Smooth muscle cell (in vitro differentiated cells): ENCODE results near the gene TEX29. TPM values are rescaled to one million over a fixed set of nuclear protein-coding genes. Genes with fewer than 3 reads are reported as not detected.

ENCODE experiments used
- DNase-seq: peaks from one replicate; lab custom pipeline; 2025; ENCODE audit not compliant: unreplicated experiment; lab: John Stamatoyannopoulos, UW
- H2AFZ ChIP-seq: fragments of 200-600 bp; sonication (generic); 2 replicates; pipeline ENCODE4 v1.6.0; 2016; ENCODE audit warnings: antibody characterized with exemption, low read depth, mild to moderate bottlenecking
- H3F3A ChIP-seq: fragments of 200-600 bp; sonication (generic); 2 replicates; pipeline ENCODE4 v1.6.0; 2017; ENCODE audit warnings: antibody characterized with exemption, low read depth
- H3K27ac ChIP-seq: fragments of 200-600 bp; sonication (generic); 2 replicates; pipeline ENCODE4 v1.5.1; 2016; ENCODE audit warnings: low read depth, mild to moderate bottlenecking
- H3K27me3 ChIP-seq: fragments of 200-600 bp; sonication (generic); 2 replicates; pipeline ENCODE4 v1.6.1; 2016; ENCODE audit warnings: low read depth, mild to moderate bottlenecking
- H3K36me3 ChIP-seq: fragments of 200-600 bp; sonication (generic); 2 replicates; pipeline ENCODE4 v1.5.1; 2016; ENCODE audit warnings: low read depth
- H3K4me1 ChIP-seq: fragments of 200-600 bp; sonication (generic); 2 replicates; pipeline ENCODE4 v1.5.1; 2016; ENCODE audit warnings: low read depth
- H3K4me2 ChIP-seq: fragments of 200-600 bp; sonication (generic); 2 replicates; pipeline ENCODE4 v1.6.0; 2016; ENCODE audit warnings: mild to moderate bottlenecking
- H3K4me3 ChIP-seq: fragments of 200-600 bp; sonication (generic); 2 replicates; pipeline ENCODE4 v1.5.1; 2016; ENCODE audit warnings: mild to moderate bottlenecking
- H3K79me2 ChIP-seq: fragments of 200-600 bp; sonication (generic); 2 replicates; pipeline ENCODE4 v1.6.0; 2016; ENCODE audit warnings: low read depth, mild to moderate bottlenecking
- H3K9ac ChIP-seq: fragments of 200-600 bp; sonication (generic); 2 replicates; pipeline ENCODE4 v1.6.0; 2016; ENCODE audit warnings: low read depth
- H3K9me3 ChIP-seq: fragments of 200-600 bp; sonication (generic); replicated peaks from 2 replicates; pipeline ENCODE4 v1.5.1; 2016; ENCODE audit warnings: low read depth
- H4K20me1 ChIP-seq: fragments of 200-600 bp; sonication (generic); 2 replicates; pipeline ENCODE4 v1.6.0; 2016; ENCODE audit warnings: low read depth
- CTCF ChIP-seq: fragments of 200-600 bp; sonication (generic); IDR thresholded peaks from 2 replicates; pipeline ENCODE4 v1.5.1; 2017; ENCODE audit warnings: borderline replicate concordance, mild to moderate bottlenecking, antibody characterized with exemption; ENCODE audit not compliant: insufficient read depth, poor library complexity, severe bottlenecking
- WGBS: methylation state at CpG from one replicate; pipeline ENCODE4 v1.1.7; 2016; ENCODE audit warnings: low lambda C conversion rate; 5-methylcytosine and 5-hydroxymethylcytosine counted together
- polyA plus RNA-seq: library from polyadenylated mRNA; unstranded; fragments of >200 nt; fragmentation: Nextera tagmentation; extraction: Ambion mirVana; gene quantifications from 2 replicates; pipeline ENCODE4 v1.2.1, GENCODE V29; 2016
- total RNA-seq: library from RNA; depleted of rRNA; stranded (reverse); fragments of >200 nt; gene quantifications from 2 replicates; pipeline ENCODE4 v1.2.3, GENCODE V29; 2014

The TEX29 gene
- total and polyA plus RNA-seq, 2 experiments from 2014 or later = 1.0 to 4.4 TPM

DNA sequence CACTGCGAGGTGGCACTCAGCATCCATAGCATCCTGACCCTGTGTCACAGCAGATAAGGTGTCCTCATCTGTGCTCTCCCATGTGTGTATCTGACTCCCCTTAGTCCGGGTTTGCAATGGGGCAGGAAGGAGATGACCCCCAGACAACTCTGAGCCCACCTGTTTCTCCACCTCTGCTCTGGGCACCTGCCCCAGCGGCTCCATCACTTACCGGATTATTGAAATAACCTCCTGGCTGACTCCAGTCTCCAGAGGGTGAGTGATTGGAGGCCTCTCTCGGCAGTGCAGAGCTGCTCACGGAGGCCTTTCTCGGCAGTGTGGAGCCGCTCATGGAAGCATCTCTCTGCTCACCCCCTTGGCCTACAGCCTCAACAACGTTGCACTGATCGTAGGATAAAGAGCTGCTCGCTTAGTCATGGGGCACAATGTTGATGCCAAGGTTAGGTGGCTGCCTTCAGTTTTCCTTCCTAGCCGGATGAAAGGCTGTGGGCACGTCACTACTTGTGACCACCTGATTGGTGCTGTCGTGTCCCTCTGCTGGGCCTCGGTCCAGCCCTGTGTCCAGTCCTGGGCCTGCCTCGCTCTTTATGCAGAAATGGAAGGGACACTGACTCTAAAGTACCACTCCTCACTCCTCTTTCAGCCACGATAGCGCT lies 67.6 kb downstream of the TEX29 start:
- Histone ChIP-seq H3K4me2 (no peak overlapping the region), H3K27me3 (no peaks in the 10 kb centered on the region), H3K4me1 (no peaks in the 10 kb centered on the region), H3K4me3 (no peak overlapping the region), H3F3A (no peaks in the 10 kb centered on the region), H2AFZ (no peak overlapping the region), H3K36me3 (no peaks in the 10 kb centered on the region), H3K9me3 (no peaks in the 10 kb centered on the region), H3K27ac (no peak overlapping the region), H4K20me1 (no peaks in the 10 kb centered on the region), H3K9ac (no peak overlapping the region), H3K79me2 (no peaks in the 10 kb centered on the region)
- TF ChIP-seq CTCF = no peak
- no peak for DNase-seq
- whole genome bisulfite sequencing = 90% methylated on average over 18 of the region's 18 CpGs

DNA sequence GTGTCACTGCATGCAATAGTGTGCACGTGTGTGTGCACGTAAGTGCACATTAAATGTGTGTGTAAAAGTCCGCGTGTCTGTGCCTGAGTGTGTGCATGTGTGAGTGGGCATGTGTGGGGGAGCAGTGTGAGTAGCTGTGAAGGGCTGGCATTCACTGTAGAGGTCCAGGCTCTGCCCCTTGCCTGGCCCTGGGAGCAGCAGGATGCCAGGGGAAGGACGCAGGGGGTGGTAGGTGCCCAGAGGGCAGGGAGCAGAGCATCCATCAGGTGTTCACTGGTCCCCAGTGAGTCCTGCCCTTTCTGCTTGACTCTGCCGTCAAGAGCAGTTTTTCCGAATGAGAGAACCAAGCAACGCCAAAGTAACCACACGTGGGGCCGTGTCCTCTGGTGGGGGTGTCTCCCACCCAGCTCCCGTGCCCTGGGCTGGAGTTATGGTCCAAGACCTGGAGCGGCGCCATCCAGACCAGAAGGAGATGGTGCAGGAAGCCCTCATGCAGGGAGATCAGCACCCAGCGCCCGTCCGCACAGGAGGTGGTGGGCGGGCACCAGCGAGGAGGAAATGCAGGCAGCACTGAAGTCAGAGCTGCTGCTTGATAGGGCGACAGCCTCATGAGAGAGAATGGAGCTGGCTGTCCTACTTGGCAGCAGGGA lies 68.5 kb downstream of the TEX29 start:
- Histone ChIP-seq H2AFZ (no peak overlapping the region), H3K4me2 (no peak overlapping the region), H3K79me2 (no peaks in the 10 kb centered on the region), H3K27me3 (no peaks in the 10 kb centered on the region), H4K20me1 (no peaks in the 10 kb centered on the region), H3F3A (no peaks in the 10 kb centered on the region), H3K4me1 (no peaks in the 10 kb centered on the region), H3K9me3 (no peaks in the 10 kb centered on the region), H3K27ac (no peak overlapping the region), H3K36me3 (no peaks in the 10 kb centered on the region), H3K4me3 (no peak overlapping the region), H3K9ac (no peak overlapping the region)
- no peak for TF ChIP-seq CTCF
- 91% methylated on average over 19 of the region's 19 CpGs for WGBS
- no peak for DNase-seq

GRCh38 chr13:111389621-111390521 lies 69.4 kb downstream of the TEX29 start:
- Histone ChIP-seq H4K20me1 (no peaks in the 10 kb centered on the region), H3K79me2 (no peaks in the 10 kb centered on the region), H3K27ac (no peak overlapping the region), H3K27me3 (no peaks in the 10 kb centered on the region), H2AFZ (no peak overlapping the region), H3K36me3 (no peaks in the 10 kb centered on the region), H3K9ac (no peak overlapping the region), H3K4me2 (no peak overlapping the region), H3K4me1 (no peaks in the 10 kb centered on the region), H3K4me3 (no peak overlapping the region), H3F3A (no peaks in the 10 kb centered on the region), H3K9me3 (no peaks in the 10 kb centered on the region)
- DNase-seq = no peak
- WGBS = 83% methylated on average over 21 of the region's 21 CpGs
- TF ChIP-seq CTCF = no peak
